Vagina (tissue), 2 donors: ENCODE results near the gene SLA2. TPM values are rescaled to one million over a fixed set of nuclear protein-coding genes. Genes with fewer than 3 reads are reported as not detected.
"Not testable (repeated sequence)": the region's sequence is repeated elsewhere in the genome, so short reads cannot be mapped to it uniquely, and the experiment has no call there.

Experiments
- DNase-seq, 2 donors: peaks; one replicate each; pipeline ENCODE4 v3.0.0-alpha.2; 2017; ENCODE audit errors: extremely low spot score in 2 of 2
- H3K27ac ChIP-seq: fragments of 200-600 bp; sonication (generic); one replicate; pipeline ENCODE4 v1.5.1; 2019
- H3K27me3 ChIP-seq: fragments of 200-600 bp; sonication (generic); one replicate; pipeline ENCODE4 v1.5.1; 2019
- H3K36me3 ChIP-seq, 2 donors: fragments of 200-600 bp; sonication (generic); one replicate each; pipeline ENCODE4 v1.5.1; 2017 to 2019
- H3K4me1 ChIP-seq: fragments of 200-600 bp; sonication (generic); one replicate; pipeline ENCODE4 v1.5.1; 2019
- H3K4me3 ChIP-seq, 2 donors: fragments of 200-600 bp; sonication (generic); 1 replicate in 1 of 2; 2 replicates in 1 of 2; pipeline ENCODE4 v1.5.1; 2016 to 2019
- H3K9me3 ChIP-seq: fragments of 200-600 bp; sonication (generic); one replicate; pipeline ENCODE4 v1.5.1; 2019
- POLR2A ChIP-seq, 2 donors: fragments of 450-650 bp; IDR thresholded peaks; one replicate each; pipeline ENCODE4 v1.6.1; 2017; ENCODE audit warnings: antibody characterized with exemption in 2 of 2, mild to moderate bottlenecking in 2 of 2, moderate library complexity in 2 of 2
- POLR2AphosphoS5 ChIP-seq, 2 donors: sonication (generic); formaldehyde crosslinking; IDR thresholded peaks; one replicate each; pipeline ENCODE4 v1.9.0; 2017; ENCODE audit warnings: antibody characterized with exemption in 2 of 2, mild to moderate bottlenecking in 2 of 2, low read depth in 1 of 2; ENCODE audit not compliant: insufficient read depth in 1 of 2
- intact Hi-C: fragments of 100-400 bp; cut with DNase I; formaldehyde crosslinking; loops from one replicate; pipeline ENCODE4 v1.15.1; 2023
- total RNA-seq: library from RNA; depleted of rRNA; stranded (reverse); fragments of >200 nt; gene quantifications from one replicate; pipeline ENCODE4 v1.2.3, GENCODE V29; 2016
- TF ChIP-seq, protein P1 (sequence below), 3 experiments: fragments of 450-650 bp in 2 of 3; fragments of 200-600 bp in 1 of 3; sonication (generic) in 1 of 3; IDR thresholded peaks; one replicate each; pipeline ENCODE4 v1.5.1; 2017 to 2019; ENCODE audit warnings: antibody characterized with exemption in 3 of 3, mild to moderate bottlenecking in 2 of 3, moderate library complexity in 2 of 3

Gene SLA2
- total RNA-seq, 1 donor from 2014 or later = 3.7 TPM

- H3K27ac ChIP-seq = no peak overlapping the region
- intact Hi-C loops = no loop called here
- no peak for DNase-seq
- no peaks in the 10 kb centered on the region for H3K9me3 ChIP-seq
- no peaks in the 10 kb centered on the region for H3K36me3 ChIP-seq
- no peaks in the 10 kb centered on the region for H3K27me3 ChIP-seq
- no peak overlapping the region for H3K4me3 ChIP-seq
- TF ChIP-seq POLR2AphosphoS5 (IDR thresholded peaks at IDR 0.05; ENCODE audit: insufficient read depth in 1 of 2, low read depth in 1 of 2) = no peak
- TF ChIP-seq POLR2A (IDR thresholded peaks at IDR 0.05) = no peak
- TF ChIP-seq, protein P1, sequence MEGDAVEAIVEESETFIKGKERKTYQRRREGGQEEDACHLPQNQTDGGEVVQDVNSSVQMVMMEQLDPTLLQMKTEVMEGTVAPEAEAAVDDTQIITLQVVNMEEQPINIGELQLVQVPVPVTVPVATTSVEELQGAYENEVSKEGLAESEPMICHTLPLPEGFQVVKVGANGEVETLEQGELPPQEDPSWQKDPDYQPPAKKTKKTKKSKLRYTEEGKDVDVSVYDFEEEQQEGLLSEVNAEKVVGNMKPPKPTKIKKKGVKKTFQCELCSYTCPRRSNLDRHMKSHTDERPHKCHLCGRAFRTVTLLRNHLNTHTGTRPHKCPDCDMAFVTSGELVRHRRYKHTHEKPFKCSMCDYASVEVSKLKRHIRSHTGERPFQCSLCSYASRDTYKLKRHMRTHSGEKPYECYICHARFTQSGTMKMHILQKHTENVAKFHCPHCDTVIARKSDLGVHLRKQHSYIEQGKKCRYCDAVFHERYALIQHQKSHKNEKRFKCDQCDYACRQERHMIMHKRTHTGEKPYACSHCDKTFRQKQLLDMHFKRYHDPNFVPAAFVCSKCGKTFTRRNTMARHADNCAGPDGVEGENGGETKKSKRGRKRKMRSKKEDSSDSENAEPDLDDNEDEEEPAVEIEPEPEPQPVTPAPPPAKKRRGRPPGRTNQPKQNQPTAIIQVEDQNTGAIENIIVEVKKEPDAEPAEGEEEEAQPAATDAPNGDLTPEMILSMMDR (IDR thresholded peaks at IDR 0.05) = no peak
- no peaks in the 10 kb centered on the region for H3K4me1 ChIP-seq
These were observed 22.6 kb downstream of the SLA2 start for GRCh38 chr20:36623444-36623843.

DNA sequence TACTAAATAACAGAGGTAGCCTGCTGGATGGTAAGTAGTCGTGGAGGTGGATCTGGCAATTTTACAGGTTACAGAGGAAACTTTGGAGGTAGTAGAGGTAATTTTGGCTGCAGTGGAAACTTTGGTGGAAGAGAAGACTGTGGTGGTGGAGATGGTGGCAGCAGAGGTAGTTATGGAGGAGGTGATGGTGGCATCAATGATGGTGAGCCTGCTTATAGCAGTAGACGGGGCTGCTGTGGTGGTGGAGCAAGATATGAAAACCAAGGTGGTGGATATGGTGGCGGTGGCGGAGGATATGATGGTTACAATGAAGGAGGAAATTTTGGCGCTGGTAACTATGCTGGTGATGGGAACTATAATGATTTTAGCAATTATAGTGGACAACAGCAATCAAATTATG lies 25.1 kb downstream of the SLA2 start:
- no peaks in the 10 kb centered on the region for H3K36me3 ChIP-seq
- TF ChIP-seq POLR2A (IDR thresholded peaks at IDR 0.05) (no peak), POLR2AphosphoS5 (IDR thresholded peaks at IDR 0.05; ENCODE audit: insufficient read depth in 1 of 2, low read depth in 1 of 2) (no peak)
- TF ChIP-seq, protein P1 (IDR thresholded peaks at IDR 0.05) = no peak
- H3K9me3 ChIP-seq = no peaks in the 10 kb centered on the region
- H3K4me3 ChIP-seq = no peak overlapping the region
- H3K27ac ChIP-seq = no peak overlapping the region
- H3K27me3 ChIP-seq = no peaks in the 10 kb centered on the region
- no peak for DNase-seq
- H3K4me1 ChIP-seq = no peaks in the 10 kb centered on the region
- intact Hi-C loops = no loop called here

DNA sequence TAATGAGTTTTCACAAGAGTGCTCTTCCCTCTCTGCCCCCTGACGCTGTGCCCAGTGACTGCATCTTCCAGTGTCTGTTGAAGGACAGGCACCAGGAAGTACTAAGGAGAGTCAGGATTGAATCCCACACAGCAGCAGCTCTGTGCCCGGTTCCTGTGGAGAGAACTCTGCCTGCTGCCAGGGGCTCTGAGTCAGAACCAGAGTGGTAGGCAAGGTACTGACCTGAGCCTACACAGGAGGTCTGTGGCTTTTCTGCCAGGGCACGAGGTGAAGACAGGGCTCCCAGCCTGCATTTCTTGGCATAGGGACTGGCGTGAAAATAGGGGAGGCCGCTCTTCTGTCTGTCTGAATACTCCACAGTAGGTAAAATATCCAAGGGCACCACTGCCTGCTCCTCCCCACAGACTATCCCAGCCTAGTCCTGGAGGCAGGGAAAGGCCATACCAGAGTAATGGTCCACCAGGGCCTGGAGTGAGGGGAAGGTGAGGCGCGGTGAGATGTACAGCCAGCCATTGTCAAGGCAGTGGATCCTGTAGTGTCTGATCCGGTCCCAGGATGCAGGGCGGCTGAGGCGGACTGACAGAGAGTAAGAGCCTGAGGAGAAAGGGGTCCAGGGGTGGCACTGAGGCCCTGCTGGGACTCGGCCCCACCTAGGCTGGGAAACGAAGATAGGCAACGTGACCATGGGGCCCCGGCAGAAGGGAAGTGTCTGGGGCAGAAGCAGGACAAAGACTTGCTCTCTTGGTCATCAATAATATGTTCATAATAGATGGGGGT lies 31.0 kb downstream of the SLA2 start:
- no peaks in the 10 kb centered on the region for H3K27me3 ChIP-seq
- no peaks in the 10 kb centered on the region for H3K9me3 ChIP-seq
- H3K36me3 ChIP-seq = peaks cover 0 to 43% of the 10 kb centered on the region in 2 donors
- TF ChIP-seq, protein P1 (IDR thresholded peaks at IDR 0.05) = no peak
- TF ChIP-seq POLR2A (IDR thresholded peaks at IDR 0.05) = no peak
- TF ChIP-seq POLR2AphosphoS5 (IDR thresholded peaks at IDR 0.05; ENCODE audit: insufficient read depth in 1 of 2, low read depth in 1 of 2) = no peak
- H3K4me3 ChIP-seq = no peak overlapping the region
- no peak overlapping the region for H3K27ac ChIP-seq
- intact Hi-C loops = no loop called here
- H3K4me1 ChIP-seq = no peaks in the 10 kb centered on the region
- DNase-seq = no peak

- no peak overlapping the region for H3K27ac ChIP-seq
- H3K4me3 ChIP-seq = no peak overlapping the region
- DNase-seq = no peak
- H3K27me3 ChIP-seq = no peaks in the 10 kb centered on the region
- no peaks in the 10 kb centered on the region for H3K4me1 ChIP-seq
- intact Hi-C loops = no loop called here
- TF ChIP-seq, protein P1 (IDR thresholded peaks at IDR 0.05) = no peak
- no peak for TF ChIP-seq POLR2A (IDR thresholded peaks at IDR 0.05)
- TF ChIP-seq POLR2AphosphoS5 (IDR thresholded peaks at IDR 0.05; ENCODE audit: insufficient read depth in 1 of 2, low read depth in 1 of 2) = no peak
- no peaks in the 10 kb centered on the region for H3K9me3 ChIP-seq
- peaks cover 0 to 52% of the 10 kb centered on the region in 2 donors for H3K36me3 ChIP-seq
These were observed 32.0 kb downstream of the SLA2 start for GRCh38 chr20:36613974-36614373.

DNA sequence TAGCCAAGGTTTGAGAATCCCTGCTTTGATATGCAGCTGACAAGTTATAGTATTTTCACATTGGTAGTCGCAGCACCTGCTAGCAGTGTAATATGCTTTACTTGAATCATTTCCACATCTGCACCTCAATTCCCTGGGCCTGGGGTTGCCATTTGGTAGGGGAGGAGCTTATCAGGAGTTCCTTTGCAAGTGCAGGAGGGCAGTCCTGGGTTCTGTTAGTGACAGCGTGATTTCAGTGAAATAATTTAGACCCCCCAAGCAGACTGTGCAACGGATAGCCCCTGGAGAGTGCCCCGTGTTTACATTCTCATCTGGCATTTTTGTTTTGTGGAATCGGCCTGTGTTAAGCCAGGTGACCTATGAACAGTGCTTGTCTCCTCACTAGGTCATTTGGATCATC lies 34.4 kb downstream of the SLA2 start:
- H3K27me3 ChIP-seq = no peaks in the 10 kb centered on the region
- peaks cover 10% of the 10 kb centered on the region for H3K4me1 ChIP-seq
- H3K9me3 ChIP-seq = no peaks in the 10 kb centered on the region
- H3K4me3 ChIP-seq = no peak overlapping the region
- H3K36me3 ChIP-seq = peaks cover 0 to 57% of the 10 kb centered on the region in 2 donors
- TF ChIP-seq POLR2A (IDR thresholded peaks at IDR 0.05) (no peak), POLR2AphosphoS5 (IDR thresholded peaks at IDR 0.05; ENCODE audit: insufficient read depth in 1 of 2, low read depth in 1 of 2) (no peak)
- TF ChIP-seq, protein P1 (IDR thresholded peaks at IDR 0.05) = no peak
- no peak overlapping the region for H3K27ac ChIP-seq
- DNase-seq = no peak
- intact Hi-C loops = no loop called here

DNA sequence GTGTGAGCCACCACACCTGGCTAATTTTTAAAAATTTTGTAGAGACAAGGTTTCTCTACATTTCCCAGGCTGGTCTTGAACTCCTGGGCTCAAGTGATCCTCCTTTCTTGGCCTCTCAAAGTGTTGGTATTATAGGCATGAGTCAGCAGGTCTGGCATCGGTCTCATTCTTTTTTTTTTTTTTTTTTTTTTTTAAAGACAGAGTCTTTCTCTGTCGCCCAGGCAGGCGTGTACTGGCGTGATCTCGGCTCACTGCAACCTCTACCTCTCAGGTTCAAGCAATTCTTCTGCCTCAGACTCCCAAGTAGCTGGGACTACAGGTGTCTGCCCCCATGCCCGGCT lies 37.6 kb downstream of the SLA2 start:
- H3K27ac ChIP-seq, intact Hi-C loops: not testable (repeated sequence)
- H3K36me3 ChIP-seq = peaks cover 0 to 47% of the 10 kb centered on the region in 2 donors

More for the DNA sequence above, 37.6 kb downstream of the SLA2 start:
- not testable (repeated sequence) for H3K9me3 ChIP-seq, DNase-seq, H3K4me3 ChIP-seq, H3K27me3 ChIP-seq
- peaks cover 22% of the 10 kb centered on the region for H3K4me1 ChIP-seq
